GM23338 (cell line): Measurements from ENCODE around the gene NPEPL1. TPM values are rescaled to one million over a fixed set of nuclear protein-coding genes. Genes with fewer than 3 reads are reported as not detected.

Experiments
- ATAC-seq: fragments of 200-7000 bp; cut with Tn5 transposase; 3 replicates; pipeline ENCODE4 v1.9.1; 2020
- DNase-seq: peaks from one replicate; pipeline ENCODE4 v3.0.0-alpha.2; 2015; ENCODE audit warnings: low spot score
- H2AFZ ChIP-seq: fragments of 200-600 bp; sonication (generic); 2 replicates; pipeline ENCODE4 v1.8.0; 2016; ENCODE audit warnings: antibody characterized with exemption, mild to moderate bottlenecking, moderate library complexity
- H3F3A ChIP-seq: fragments of 200-600 bp; sonication (generic); replicated peaks from 2 replicates; pipeline ENCODE4 v1.8.0; 2017; ENCODE audit warnings: antibody characterized with exemption, mixed run types, low read depth
- H3K27ac ChIP-seq: fragments of 200-600 bp; sonication (generic); 2 replicates; pipeline ENCODE4 v1.6.1; 2016; ENCODE audit warnings: low read depth
- H3K27me3 ChIP-seq: fragments of 200-600 bp; sonication (generic); 2 replicates; pipeline ENCODE4 v1.8.0; 2016; ENCODE audit warnings: mild to moderate bottlenecking, mixed run types, moderate library complexity; ENCODE audit not compliant: insufficient read depth
- H3K36me3 ChIP-seq: fragments of 200-600 bp; sonication (generic); 2 replicates; pipeline ENCODE4 v1.8.0; 2016; ENCODE audit warnings: mild to moderate bottlenecking; ENCODE audit not compliant: insufficient read depth
- H3K4me1 ChIP-seq: fragments of 200-600 bp; sonication (generic); 2 replicates; pipeline ENCODE4 v1.8.0; 2016; ENCODE audit warnings: mild to moderate bottlenecking, moderate library complexity; ENCODE audit not compliant: insufficient read depth
- H3K4me2 ChIP-seq: fragments of 200-600 bp; sonication (generic); 2 replicates; pipeline ENCODE4 v1.7.1; 2017; ENCODE audit warnings: mixed run types
- H3K4me3 ChIP-seq: fragments of 200-600 bp; sonication (generic); 2 replicates; pipeline ENCODE4 v1.6.1; 2016; ENCODE audit warnings: mixed run types
- H3K79me2 ChIP-seq: fragments of 200-600 bp; sonication (generic); replicated peaks from 2 replicates; pipeline ENCODE4 v1.8.0; 2017; ENCODE audit warnings: mild to moderate bottlenecking; ENCODE audit not compliant: insufficient read depth
- H3K9me2 ChIP-seq: fragments of 200-600 bp; sonication (generic); 2 replicates; pipeline ENCODE4 v1.8.0; 2017; ENCODE audit not compliant: insufficient read depth
- H4K20me1 ChIP-seq: fragments of 200-600 bp; sonication (generic); replicated peaks from 2 replicates; pipeline ENCODE4 v1.8.0; 2017; ENCODE audit warnings: mild to moderate bottlenecking; ENCODE audit not compliant: insufficient read depth
- H3K27ac Mint-ChIP-seq: 2 replicates; pipeline ENCODE4 v1.8.0; 2020; ENCODE audit warnings: inconsistent platforms, mild to moderate bottlenecking, moderate library complexity, mixed read lengths
- H3K27me3 Mint-ChIP-seq: 3 replicates; pipeline ENCODE4 v1.8.0; 2022; ENCODE audit warnings: low read depth, mild to moderate bottlenecking, moderate library complexity, mixed read lengths, inconsistent platforms; ENCODE audit not compliant: insufficient read depth, poor library complexity
- H3K36me3 Mint-ChIP-seq: 3 replicates; pipeline ENCODE4 v1.8.0; 2021; ENCODE audit warnings: low read depth, mild to moderate bottlenecking, inconsistent platforms, moderate library complexity, mixed read lengths
- H3K4me1 Mint-ChIP-seq: 3 replicates; pipeline ENCODE4 v1.8.0; 2020; ENCODE audit warnings: mild to moderate bottlenecking, inconsistent platforms, mixed read lengths
- H3K4me3 Mint-ChIP-seq: 3 replicates; pipeline ENCODE4 v1.8.0; 2021; ENCODE audit warnings: moderate library complexity, mild to moderate bottlenecking, inconsistent platforms, mixed read lengths
- H3K9me3 Mint-ChIP-seq: 3 replicates; pipeline ENCODE4 v1.8.0; 2020; ENCODE audit warnings: moderate library complexity, mild to moderate bottlenecking, inconsistent platforms, mixed read lengths
- CREB1 ChIP-seq: fragments of 250-450 bp; sonication (Bioruptor Pico); IDR thresholded peaks from 2 replicates; pipeline ENCODE4 v1.5.0; 2020; ENCODE audit warnings: low read depth, mild to moderate bottlenecking, moderate library complexity
- ETS1 ChIP-seq: IDR thresholded peaks from 2 replicates; pipeline ENCODE4 v1.6.1; 2016; ENCODE audit warnings: antibody characterized with exemption
- JUNB ChIP-seq: IDR thresholded peaks from one replicate; pipeline ENCODE4 v1.6.1; 2016; ENCODE audit warnings: antibody characterized with exemption; ENCODE audit not compliant: unreplicated experiment
- NANOG ChIP-seq: IDR thresholded peaks from 2 replicates; pipeline ENCODE4 v1.6.1; 2016; ENCODE audit warnings: antibody characterized with exemption, borderline replicate concordance
- REST ChIP-seq: IDR thresholded peaks from one replicate; pipeline ENCODE4 v1.6.1; 2018; ENCODE audit warnings: antibody characterized with exemption; ENCODE audit not compliant: unreplicated experiment
- ZNF114 ChIP-seq: fragments of 250-450 bp; sonication (Bioruptor Pico); IDR thresholded peaks from 2 replicates; pipeline ENCODE4 v1.5.0; 2020; ENCODE audit warnings: mild to moderate bottlenecking, moderate library complexity
- polyA plus RNA-seq: library from polyadenylated mRNA; unstranded; fragments of >200 nt; fragmentation: Nextera tagmentation; extraction: Ambion mirVana; gene quantifications from 2 replicates; pipeline ENCODE4 v1.2.1, GENCODE V29; 2016
- total RNA-seq: library from RNA; depleted of rRNA; stranded (reverse); fragments of >200 nt; shearing (Covaris generic); gene quantifications from 2 replicates; pipeline ENCODE4 v1.2.3, GENCODE V29; 2014

Gene NPEPL1
- total and polyA plus RNA-seq, 2 experiments from 2014 or later: 23.5 to 30.0 TPM

DNA sequence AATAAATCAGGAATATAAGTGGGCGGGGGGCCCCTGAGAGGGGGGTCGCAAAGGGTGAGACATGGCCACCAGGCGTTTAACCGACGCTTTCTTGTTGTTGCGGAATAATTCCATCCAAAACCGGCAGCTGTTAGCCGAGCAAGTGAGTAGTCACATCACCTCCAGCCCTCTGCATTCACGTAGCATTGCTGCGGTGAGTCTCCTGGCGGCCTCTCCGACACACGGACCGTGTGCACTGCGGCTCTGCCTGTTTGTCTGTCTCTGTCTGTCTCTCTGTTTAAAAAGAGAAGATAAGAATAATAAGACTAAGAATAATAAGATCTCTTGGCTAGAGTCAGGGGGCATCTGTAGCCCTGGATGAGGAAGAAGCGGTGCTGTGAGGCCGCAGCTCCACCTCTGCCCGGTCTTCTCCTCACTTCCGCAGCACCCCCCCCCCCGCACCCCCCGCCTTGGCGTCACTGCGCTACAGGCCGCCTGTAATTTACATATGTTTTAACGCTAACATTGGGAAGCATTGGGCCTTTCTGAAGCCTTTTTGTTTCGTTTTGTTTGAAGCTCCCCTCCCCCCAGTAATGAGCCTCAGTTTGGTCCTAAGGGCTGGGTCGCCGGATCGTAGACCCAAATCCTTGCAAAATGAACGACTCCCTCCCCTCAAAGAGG lies 40.5 kb upstream of the NPEPL1 start (continued):
- no peak for TF ChIP-seq REST
- no peak; the same call in 1 of the 2 replicates for TF ChIP-seq ETS1
- TF ChIP-seq JUNB: no peak

DNA sequence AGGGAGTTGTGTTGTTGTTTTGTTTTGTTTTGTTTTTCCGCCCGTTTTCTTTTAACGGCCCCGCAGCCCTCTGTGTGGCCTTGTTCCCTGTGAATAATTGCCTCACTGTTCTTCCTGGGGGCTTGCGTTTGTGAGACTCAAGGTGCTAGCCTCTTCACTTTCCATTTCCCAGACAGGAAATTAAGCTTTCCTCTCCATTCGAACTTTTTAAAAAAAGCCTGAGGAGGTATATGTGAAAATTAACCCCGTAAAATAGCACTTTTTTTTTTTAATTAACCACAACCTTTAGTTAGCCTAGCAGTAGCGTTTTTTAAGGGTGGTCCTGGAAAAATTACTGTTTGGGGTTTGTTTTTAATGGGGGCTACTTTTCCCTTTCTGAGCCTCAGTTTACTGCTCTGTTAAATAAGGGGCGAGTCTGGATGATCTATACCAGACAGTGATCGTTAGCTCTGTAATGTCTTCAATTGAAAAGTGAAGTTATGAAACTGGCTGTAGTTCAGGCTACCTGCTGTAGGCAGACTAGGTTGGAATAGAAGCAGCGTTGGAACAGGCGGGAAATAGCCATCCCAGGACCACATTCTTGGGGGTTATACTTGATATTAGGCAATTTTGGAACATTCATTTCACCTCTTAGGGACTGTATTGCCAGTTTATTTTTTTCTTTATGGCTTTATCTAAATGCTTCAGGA lies 39.9 kb upstream of the NPEPL1 start:
- Histone ChIP-seq H3K4me1 (peaks cover 57% of the 10 kb centered on the region), H4K20me1 (no peaks in the 10 kb centered on the region), H3K36me3 (no peaks in the 10 kb centered on the region), H3K79me2 (peaks cover 60% of the 10 kb centered on the region), H3K27ac (peak overlapping the region; percentile 97), H3K9me2 (no peaks in the 10 kb centered on the region), H3K27me3 (peaks cover 13% of the 10 kb centered on the region), H3K4me3 (peak overlapping the region; percentile 55), H3K4me2 (peak overlapping the region; percentile 78), H2AFZ (no peak overlapping the region), H3F3A (no peaks in the 10 kb centered on the region)
- ATAC-seq (no peak; the same call in 2 of the 3 replicates), DNase-seq (no peak)
- TF ChIP-seq ETS1 (no peak), NANOG (no peak), JUNB (no peak), ZNF114 (no peak), REST (no peak), CREB1 (no peak)
- Mint-ChIP-seq H3K36me3 (peaks cover 3% of the 10 kb centered on the region; the same call in 2 of the 3 replicates), H3K27ac (peak overlapping the region; percentile 99), H3K4me1 (peaks cover 50% of the 10 kb centered on the region), H3K9me3 (peaks cover 3% of the 10 kb centered on the region; the same call in 2 of the 3 replicates), H3K27me3 (peaks cover 13% of the 10 kb centered on the region), H3K4me3 (peak overlapping the region; percentile 99)
